Measurements from ENCODE around the gene SERGEF. TPM values are rescaled to one million over a fixed set of nuclear protein-coding genes. Genes with fewer than 3 reads are reported as not detected.

The SERGEF gene
- total RNA-seq, 4 donors from 2014 or later: 18.9 to 23.9 (median 20.6) TPM

- no peak for DNase-seq (ENCODE audit: low spot score)
- ATAC-seq (ENCODE audit: low FRiP score): no peak
- TF ChIP-seq CTCF (IDR thresholded peaks at IDR 0.05): no peak
Measured at GRCh38 chr11:17738151-17738973, 274.5 kb downstream of the SERGEF start.

Other genes starting within 250 kb of the SERGEF start
- gene TPH1, start 33.2 kb upstream of the SERGEF start, total RNA-seq: under 1 TPM; 0.19 to 0.47 (median 0.31) TPM
- 10 to 100 TPM in 2 of 4 donors, 1 to 10 TPM in 2; 6.6 to 13.2 (median 9.8) TPM for gene SAAL1, start 93.0 kb upstream of the SERGEF start, total RNA-seq
- gene MRGPRX3, start 119.5 kb upstream of the SERGEF start, total RNA-seq: not detected
- gene MRGPRX4, start 159.8 kb upstream of the SERGEF start, total RNA-seq: not detected
- 1 to 10 TPM in 1 of 4 donors, under 1 TPM in 1, not detected in 2; 0.74 to 3.2 TPM for gene SAA4, start 223.8 kb upstream of the SERGEF start, total RNA-seq
- 100 to 1,000 TPM in 3 of 4 donors, 10 to 100 TPM in 1; 37.2 to 515 (median 246) TPM for gene SAA2, start 235.6 kb upstream of the SERGEF start, total RNA-seq

Measured in omental fat pad (tissue), 4 donors.